NCI-H2081 treated with DMSO at 0.1 percent for 48 hours (cell line): ENCODE measurements around the gene BDKRB1.

Experiments used
- DNase-seq: peaks from one replicate; lab custom pipeline; 2025; lab: John Stamatoyannopoulos, UW

Gene BDKRB1

GRCh38 chr14:96255501-96256366, at the start of gene BDKRB1:
Gene BDKRB1, plus strand, starts transcription at chr14:96256210. Its CDS starts 7,473 bp downstream, at chr14:96263683.
- DNase-seq = no peak

- no peak for DNase-seq
These were observed 49.5 kb upstream of the BDKRB1 start for GRCh38 chr14:96206461-96206860.

- DNase-seq = no peak
These were observed 48.3 kb upstream of the BDKRB1 start for GRCh38 chr14:96207686-96208085.

- no peak for DNase-seq
These were observed 47.3 kb upstream of the BDKRB1 start for GRCh38 chr14:96208739-96209138.

- no peak for DNase-seq
These were observed 43.9 kb upstream of the BDKRB1 start for GRCh38 chr14:96212140-96212539.

GRCh38 chr14:96212896-96213295, 43.1 kb upstream of the BDKRB1 start:
- no peak for DNase-seq

GRCh38 chr14:96213871-96214465, 42.0 kb upstream of the BDKRB1 start:
- no peak for DNase-seq

GRCh38 chr14:96214793-96215192, 41.2 kb upstream of the BDKRB1 start:
- no peak for DNase-seq

- no peak for DNase-seq
These were observed 40.4 kb upstream of the BDKRB1 start for GRCh38 chr14:96215452-96216244.

- DNase-seq = no peak
These were observed 39.4 kb upstream of the BDKRB1 start for GRCh38 chr14:96216627-96217026.

GRCh38 chr14:96217376-96217913, 38.6 kb upstream of the BDKRB1 start:
- DNase-seq = no peak

GRCh38 chr14:96221109-96221650, 34.8 kb upstream of the BDKRB1 start:
- no peak for DNase-seq

- DNase-seq = no peak
These were observed 34.2 kb upstream of the BDKRB1 start for GRCh38 chr14:96221841-96222240.

- DNase-seq = no peak
These were observed 31.4 kb upstream of the BDKRB1 start for GRCh38 chr14:96224480-96225096.

GRCh38 chr14:96225213-96225612, 30.8 kb upstream of the BDKRB1 start:
- no peak for DNase-seq

- DNase-seq = no peak
These were observed 30.3 kb upstream of the BDKRB1 start for GRCh38 chr14:96225745-96226151.

- no peak for DNase-seq
These were observed 28.6 kb upstream of the BDKRB1 start for GRCh38 chr14:96227428-96227827.

- no peak for DNase-seq
These were observed 26.7 kb upstream of the BDKRB1 start for GRCh38 chr14:96229315-96229714.

GRCh38 chr14:96231056-96231455, 25.0 kb upstream of the BDKRB1 start:
- DNase-seq = no peak

GRCh38 chr14:96231526-96232130, 24.4 kb upstream of the BDKRB1 start:
- no peak for DNase-seq

GRCh38 chr14:96232506-96232905, 23.5 kb upstream of the BDKRB1 start:
- DNase-seq = no peak
